ENCODE results near the gene KIAA1614.
"Not testable (repeated sequence)": the region's sequence is repeated elsewhere in the genome, so short reads cannot be mapped to it uniquely, and the experiment has no call there.

The KIAA1614 gene

GRCh38 chr1:180946056-180946455, 33.4 kb downstream of the KIAA1614 start:
- DNase-seq (ENCODE audit: low spot score), result no peak

- DNase-seq (ENCODE audit: low spot score), result no peak
Measured at GRCh38 chr1:180946541-180947498, 34.1 kb downstream of the KIAA1614 start.

GRCh38 chr1:180947499-180947885, 34.8 kb downstream of the KIAA1614 start:
- no peak for DNase-seq (ENCODE audit: low spot score)

- no peak for DNase-seq (ENCODE audit: low spot score)
Measured at GRCh38 chr1:180947901-180948640, 35.4 kb downstream of the KIAA1614 start.

- no peak for DNase-seq (ENCODE audit: low spot score)
Measured at GRCh38 chr1:180948641-180949615, 36.2 kb downstream of the KIAA1614 start.

- DNase-seq (ENCODE audit: low spot score), result no peak
Measured at GRCh38 chr1:180949616-180950000, 36.9 kb downstream of the KIAA1614 start.

- no peak for DNase-seq (ENCODE audit: low spot score)
Measured at GRCh38 chr1:180950321-180950720, 37.6 kb downstream of the KIAA1614 start.

GRCh38 chr1:180951186-180951745, 38.6 kb downstream of the KIAA1614 start:
- DNase-seq (ENCODE audit: low spot score), result no peak

GRCh38 chr1:180951836-180952656, 39.3 kb downstream of the KIAA1614 start:
- no peak for DNase-seq (ENCODE audit: low spot score)

GRCh38 chr1:180952657-180953013, 39.9 kb downstream of the KIAA1614 start:
- DNase-seq (ENCODE audit: low spot score), result no peak

GRCh38 chr1:180953291-180954004, 40.8 kb downstream of the KIAA1614 start:
- no peak for DNase-seq (ENCODE audit: low spot score)

- DNase-seq (ENCODE audit: low spot score), result no peak
Measured at GRCh38 chr1:180954005-180954800, 41.5 kb downstream of the KIAA1614 start.

GRCh38 chr1:180954801-180955165, 42.1 kb downstream of the KIAA1614 start:
- no peak for DNase-seq (ENCODE audit: low spot score)

GRCh38 chr1:180956028-180956640, 43.4 kb downstream of the KIAA1614 start:
- no peak for DNase-seq (ENCODE audit: low spot score)

- not testable (repeated sequence) for DNase-seq (ENCODE audit: low spot score)
Measured at GRCh38 chr1:180959620-180960019, 46.9 kb downstream of the KIAA1614 start.

GRCh38 chr1:180961622-180962021, 48.9 kb downstream of the KIAA1614 start:
- DNase-seq (ENCODE audit: low spot score), result no peak

- peak; percentile 68 for DNase-seq (ENCODE audit: low spot score)
Measured at GRCh38 chr1:180962178-180962577, 49.5 kb downstream of the KIAA1614 start.

- no peak for DNase-seq (ENCODE audit: low spot score)
Measured at GRCh38 chr1:180964056-180964455, 51.4 kb downstream of the KIAA1614 start.

- no peak for DNase-seq (ENCODE audit: low spot score)
Measured at GRCh38 chr1:180964595-180964994, 51.9 kb downstream of the KIAA1614 start.

Measured in COLO829 (cell line).